WTC11 (cell line): Measurements from ENCODE around the gene CELF4.

Experiments used
- AFF4 ChIP-seq: sonication (generic); formaldehyde crosslinking; IDR thresholded peaks from 2 replicates; pipeline ENCODE4 v1.8.1; 2023; ENCODE audit warnings: mild to moderate bottlenecking, missing genetic modification reagents, borderline replicate concordance
- ATF1 ChIP-seq: sonication (generic); formaldehyde crosslinking; IDR thresholded peaks from 2 replicates; pipeline ENCODE4 v1.8.1; 2023; ENCODE audit warnings: mild to moderate bottlenecking, moderate library complexity, missing genetic modification reagents
- CREM ChIP-seq: sonication (generic); formaldehyde crosslinking; IDR thresholded peaks from 2 replicates; pipeline ENCODE4 v1.8.1; 2022; ENCODE audit warnings: mild to moderate bottlenecking, missing genetic modification reagents, moderate library complexity
- CTCF ChIP-seq: fragments of 200-600 bp; IDR thresholded peaks from 2 replicates; pipeline ENCODE4 v1.8.0; 2022; ENCODE audit warnings: antibody characterized with exemption
- FOXK1 ChIP-seq: sonication (generic); formaldehyde crosslinking; IDR thresholded peaks from 2 replicates; pipeline ENCODE4 v1.8.0; 2022; ENCODE audit warnings: mild to moderate bottlenecking, moderate library complexity, missing genetic modification reagents
- JUN ChIP-seq: sonication (generic); formaldehyde crosslinking; IDR thresholded peaks from 2 replicates; pipeline ENCODE4 v1.8.0; 2023; ENCODE audit warnings: mild to moderate bottlenecking, missing genetic modification reagents
- MAX ChIP-seq: sonication (generic); formaldehyde crosslinking; IDR thresholded peaks from 2 replicates; pipeline ENCODE4 v1.8.0; 2022; ENCODE audit warnings: mild to moderate bottlenecking, missing genetic modification reagents
- TCF7 ChIP-seq: sonication (generic); formaldehyde crosslinking; IDR thresholded peaks from 2 replicates; pipeline ENCODE4 v1.8.0; 2022; ENCODE audit warnings: mild to moderate bottlenecking, low read depth, missing genetic modification reagents, moderate library complexity
- TEAD1 ChIP-seq: sonication (generic); formaldehyde crosslinking; IDR thresholded peaks from 2 replicates; pipeline ENCODE4 v1.8.0; 2022; ENCODE audit warnings: mild to moderate bottlenecking, missing genetic modification reagents
- TEAD4 ChIP-seq: sonication (generic); formaldehyde crosslinking; IDR thresholded peaks from 2 replicates; pipeline ENCODE4 v1.8.0; 2022; ENCODE audit warnings: mild to moderate bottlenecking, missing genetic modification reagents
- USF2 ChIP-seq: sonication (generic); formaldehyde crosslinking; IDR thresholded peaks from 2 replicates; pipeline ENCODE4 v1.8.1; 2023; ENCODE audit warnings: mild to moderate bottlenecking, missing genetic modification reagents, moderate library complexity
- ZNF423 ChIP-seq: fragments of 250-450 bp; sonication (Bioruptor Pico); IDR thresholded peaks from 2 replicates; pipeline ENCODE4 v2.1.2; 2022; ENCODE audit warnings: mild to moderate bottlenecking, moderate library complexity
- TF ChIP-seq, protein P1 (sequence below): sonication (generic); formaldehyde crosslinking; IDR thresholded peaks from 2 replicates; pipeline ENCODE4 v1.8.1; 2023; ENCODE audit warnings: mild to moderate bottlenecking, missing genetic modification reagents
- TF ChIP-seq, protein P2 (sequence below): sonication (generic); formaldehyde crosslinking; IDR thresholded peaks from 2 replicates; pipeline ENCODE4 v1.8.1; 2022; ENCODE audit warnings: low read depth, missing genetic modification reagents, borderline replicate concordance

- TF ChIP-seq CTCF = no peak
- no peak for TF ChIP-seq ZNF423 (CRISPR knock-in tag)
- TF ChIP-seq TCF7 (CRISPR knock-in tag) = no peak
- no peak for TF ChIP-seq AFF4
- TF ChIP-seq, protein P1, sequence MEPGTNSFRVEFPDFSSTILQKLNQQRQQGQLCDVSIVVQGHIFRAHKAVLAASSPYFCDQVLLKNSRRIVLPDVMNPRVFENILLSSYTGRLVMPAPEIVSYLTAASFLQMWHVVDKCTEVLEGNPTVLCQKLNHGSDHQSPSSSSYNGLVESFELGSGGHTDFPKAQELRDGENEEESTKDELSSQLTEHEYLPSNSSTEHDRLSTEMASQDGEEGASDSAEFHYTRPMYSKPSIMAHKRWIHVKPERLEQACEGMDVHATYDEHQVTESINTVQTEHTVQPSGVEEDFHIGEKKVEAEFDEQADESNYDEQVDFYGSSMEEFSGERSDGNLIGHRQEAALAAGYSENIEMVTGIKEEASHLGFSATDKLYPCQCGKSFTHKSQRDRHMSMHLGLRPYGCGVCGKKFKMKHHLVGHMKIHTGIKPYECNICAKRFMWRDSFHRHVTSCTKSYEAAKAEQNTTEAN (CRISPR knock-in tag) = no peak
- TF ChIP-seq USF2 (CRISPR knock-in tag) = no peak
- TF ChIP-seq, protein P2, sequence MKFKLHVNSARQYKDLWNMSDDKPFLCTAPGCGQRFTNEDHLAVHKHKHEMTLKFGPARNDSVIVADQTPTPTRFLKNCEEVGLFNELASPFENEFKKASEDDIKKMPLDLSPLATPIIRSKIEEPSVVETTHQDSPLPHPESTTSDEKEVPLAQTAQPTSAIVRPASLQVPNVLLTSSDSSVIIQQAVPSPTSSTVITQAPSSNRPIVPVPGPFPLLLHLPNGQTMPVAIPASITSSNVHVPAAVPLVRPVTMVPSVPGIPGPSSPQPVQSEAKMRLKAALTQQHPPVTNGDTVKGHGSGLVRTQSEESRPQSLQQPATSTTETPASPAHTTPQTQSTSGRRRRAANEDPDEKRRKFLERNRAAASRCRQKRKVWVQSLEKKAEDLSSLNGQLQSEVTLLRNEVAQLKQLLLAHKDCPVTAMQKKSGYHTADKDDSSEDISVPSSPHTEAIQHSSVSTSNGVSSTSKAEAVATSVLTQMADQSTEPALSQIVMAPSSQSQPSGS (CRISPR knock-in tag) = no peak
- TF ChIP-seq ATF1 (CRISPR knock-in tag) = no peak
- TF ChIP-seq TEAD1 (CRISPR knock-in tag) = no peak
- TF ChIP-seq TEAD4 (CRISPR knock-in tag) = no peak
- no peak for TF ChIP-seq MAX (CRISPR knock-in tag)
- TF ChIP-seq FOXK1 (CRISPR knock-in tag) = no peak
- no peak for TF ChIP-seq JUN (CRISPR knock-in tag)
- no peak for TF ChIP-seq CREM (CRISPR knock-in tag)
Observed at GRCh38 chr18:37442477-37442876, 123.1 kb downstream of the CELF4 start.
